GM23338 (cell line): ENCODE results near the gene CACNA1H. TPM values are rescaled to one million over a fixed set of nuclear protein-coding genes. Genes with fewer than 3 reads are reported as not detected.

ENCODE experiments used
- ATAC-seq: fragments of 200-7000 bp; cut with Tn5 transposase; 3 replicates; pipeline ENCODE4 v1.9.1; 2020
- DNase-seq: peaks from one replicate; pipeline ENCODE4 v3.0.0-alpha.2; 2015; ENCODE audit warnings: low spot score
- H2AFZ ChIP-seq: fragments of 200-600 bp; sonication (generic); 2 replicates; pipeline ENCODE4 v1.8.0; 2016; ENCODE audit warnings: antibody characterized with exemption, mild to moderate bottlenecking, moderate library complexity
- H3F3A ChIP-seq: fragments of 200-600 bp; sonication (generic); replicated peaks from 2 replicates; pipeline ENCODE4 v1.8.0; 2017; ENCODE audit warnings: antibody characterized with exemption, mixed run types, low read depth
- H3K27ac ChIP-seq: fragments of 200-600 bp; sonication (generic); 2 replicates; pipeline ENCODE4 v1.6.1; 2016; ENCODE audit warnings: low read depth
- H3K27me3 ChIP-seq: fragments of 200-600 bp; sonication (generic); 2 replicates; pipeline ENCODE4 v1.8.0; 2016; ENCODE audit warnings: mild to moderate bottlenecking, mixed run types, moderate library complexity; ENCODE audit not compliant: insufficient read depth
- H3K36me3 ChIP-seq: fragments of 200-600 bp; sonication (generic); 2 replicates; pipeline ENCODE4 v1.8.0; 2016; ENCODE audit warnings: mild to moderate bottlenecking; ENCODE audit not compliant: insufficient read depth
- H3K4me1 ChIP-seq: fragments of 200-600 bp; sonication (generic); 2 replicates; pipeline ENCODE4 v1.8.0; 2016; ENCODE audit warnings: mild to moderate bottlenecking, moderate library complexity; ENCODE audit not compliant: insufficient read depth
- H3K4me2 ChIP-seq: fragments of 200-600 bp; sonication (generic); 2 replicates; pipeline ENCODE4 v1.7.1; 2017; ENCODE audit warnings: mixed run types
- H3K4me3 ChIP-seq: fragments of 200-600 bp; sonication (generic); 2 replicates; pipeline ENCODE4 v1.6.1; 2016; ENCODE audit warnings: mixed run types
- H3K79me2 ChIP-seq: fragments of 200-600 bp; sonication (generic); replicated peaks from 2 replicates; pipeline ENCODE4 v1.8.0; 2017; ENCODE audit warnings: mild to moderate bottlenecking; ENCODE audit not compliant: insufficient read depth
- H3K9me2 ChIP-seq: fragments of 200-600 bp; sonication (generic); 2 replicates; pipeline ENCODE4 v1.8.0; 2017; ENCODE audit not compliant: insufficient read depth
- H4K20me1 ChIP-seq: fragments of 200-600 bp; sonication (generic); replicated peaks from 2 replicates; pipeline ENCODE4 v1.8.0; 2017; ENCODE audit warnings: mild to moderate bottlenecking; ENCODE audit not compliant: insufficient read depth
- H3K27ac Mint-ChIP-seq: 2 replicates; pipeline ENCODE4 v1.8.0; 2020; ENCODE audit warnings: inconsistent platforms, mild to moderate bottlenecking, moderate library complexity, mixed read lengths
- H3K27me3 Mint-ChIP-seq: 3 replicates; pipeline ENCODE4 v1.8.0; 2022; ENCODE audit warnings: low read depth, mild to moderate bottlenecking, moderate library complexity, mixed read lengths, inconsistent platforms; ENCODE audit not compliant: insufficient read depth, poor library complexity
- H3K36me3 Mint-ChIP-seq: 3 replicates; pipeline ENCODE4 v1.8.0; 2021; ENCODE audit warnings: low read depth, mild to moderate bottlenecking, inconsistent platforms, moderate library complexity, mixed read lengths
- H3K4me1 Mint-ChIP-seq: 3 replicates; pipeline ENCODE4 v1.8.0; 2020; ENCODE audit warnings: mild to moderate bottlenecking, inconsistent platforms, mixed read lengths
- H3K4me3 Mint-ChIP-seq: 3 replicates; pipeline ENCODE4 v1.8.0; 2021; ENCODE audit warnings: moderate library complexity, mild to moderate bottlenecking, inconsistent platforms, mixed read lengths
- H3K9me3 Mint-ChIP-seq: 3 replicates; pipeline ENCODE4 v1.8.0; 2020; ENCODE audit warnings: moderate library complexity, mild to moderate bottlenecking, inconsistent platforms, mixed read lengths
- POLR2AphosphoS5 ChIP-seq: IDR thresholded peaks from 2 replicates; pipeline ENCODE4 v1.6.1; 2016; ENCODE audit warnings: antibody characterized with exemption, low read depth
- STAT1 ChIP-seq: IDR thresholded peaks from one replicate; pipeline ENCODE4 v1.6.1; 2016; ENCODE audit warnings: antibody characterized with exemption; ENCODE audit not compliant: unreplicated experiment
- ZNF331 ChIP-seq: fragments of 250-450 bp; sonication (Bioruptor Pico); IDR thresholded peaks from 2 replicates; pipeline ENCODE4 v1.5.0; 2020; ENCODE audit warnings: low read depth, mild to moderate bottlenecking, moderate library complexity
- polyA plus RNA-seq: library from polyadenylated mRNA; unstranded; fragments of >200 nt; fragmentation: Nextera tagmentation; extraction: Ambion mirVana; gene quantifications from 2 replicates; pipeline ENCODE4 v1.2.1, GENCODE V29; 2016
- total RNA-seq: library from RNA; depleted of rRNA; stranded (reverse); fragments of >200 nt; shearing (Covaris generic); gene quantifications from 2 replicates; pipeline ENCODE4 v1.2.3, GENCODE V29; 2014
- TF ChIP-seq, protein P1 (sequence below): IDR thresholded peaks from one replicate; pipeline ENCODE4 v1.6.1; 2018; ENCODE audit warnings: antibody characterized with exemption; ENCODE audit not compliant: unreplicated experiment
- TF ChIP-seq, protein P2 (sequence below), 2 experiments: fragments of 200-600 bp in 1 of 2; sonication (generic) in 1 of 2; conservative IDR thresholded peaks; 2 replicates each; pipeline versions ENCODE4 v1.5.1 to v1.6.1; 2016 to 2017; ENCODE audit warnings: antibody characterized with exemption in 2 of 2, low read depth in 2 of 2, mild to moderate bottlenecking in 2 of 2, moderate library complexity in 1 of 2
- TF ChIP-seq, protein P3 (sequence below): IDR thresholded peaks from 2 replicates; pipeline ENCODE4 v1.6.1; 2016; ENCODE audit warnings: antibody characterized with exemption

The CACNA1H gene
- total and polyA plus RNA-seq, 2 experiments from 2014 or later, result 3.5 to 43.3 TPM

DNA sequence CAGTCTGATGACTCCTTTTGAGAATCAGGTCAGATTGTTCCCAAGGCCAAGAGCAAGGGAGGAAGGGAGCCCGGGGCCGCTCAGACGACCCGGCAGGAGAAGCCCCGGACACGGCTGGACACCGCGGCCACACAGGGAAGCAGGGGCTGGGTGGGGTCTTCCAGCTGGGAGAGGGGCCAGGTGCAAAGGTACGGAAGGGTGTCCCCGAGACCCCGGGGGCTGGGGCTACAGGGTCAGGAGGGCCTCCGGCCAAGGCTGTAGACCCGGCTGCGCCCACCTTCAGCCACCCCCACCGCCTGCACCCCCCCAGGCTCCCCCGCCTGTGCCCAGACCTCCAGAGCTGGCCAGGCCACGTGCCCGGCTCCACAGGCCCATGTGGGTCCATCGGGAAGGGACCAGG, 35.0 kb upstream of the CACNA1H start:
- no peaks in the 10 kb centered on the region for H3K27me3 ChIP-seq
- TF ChIP-seq, protein P1, sequence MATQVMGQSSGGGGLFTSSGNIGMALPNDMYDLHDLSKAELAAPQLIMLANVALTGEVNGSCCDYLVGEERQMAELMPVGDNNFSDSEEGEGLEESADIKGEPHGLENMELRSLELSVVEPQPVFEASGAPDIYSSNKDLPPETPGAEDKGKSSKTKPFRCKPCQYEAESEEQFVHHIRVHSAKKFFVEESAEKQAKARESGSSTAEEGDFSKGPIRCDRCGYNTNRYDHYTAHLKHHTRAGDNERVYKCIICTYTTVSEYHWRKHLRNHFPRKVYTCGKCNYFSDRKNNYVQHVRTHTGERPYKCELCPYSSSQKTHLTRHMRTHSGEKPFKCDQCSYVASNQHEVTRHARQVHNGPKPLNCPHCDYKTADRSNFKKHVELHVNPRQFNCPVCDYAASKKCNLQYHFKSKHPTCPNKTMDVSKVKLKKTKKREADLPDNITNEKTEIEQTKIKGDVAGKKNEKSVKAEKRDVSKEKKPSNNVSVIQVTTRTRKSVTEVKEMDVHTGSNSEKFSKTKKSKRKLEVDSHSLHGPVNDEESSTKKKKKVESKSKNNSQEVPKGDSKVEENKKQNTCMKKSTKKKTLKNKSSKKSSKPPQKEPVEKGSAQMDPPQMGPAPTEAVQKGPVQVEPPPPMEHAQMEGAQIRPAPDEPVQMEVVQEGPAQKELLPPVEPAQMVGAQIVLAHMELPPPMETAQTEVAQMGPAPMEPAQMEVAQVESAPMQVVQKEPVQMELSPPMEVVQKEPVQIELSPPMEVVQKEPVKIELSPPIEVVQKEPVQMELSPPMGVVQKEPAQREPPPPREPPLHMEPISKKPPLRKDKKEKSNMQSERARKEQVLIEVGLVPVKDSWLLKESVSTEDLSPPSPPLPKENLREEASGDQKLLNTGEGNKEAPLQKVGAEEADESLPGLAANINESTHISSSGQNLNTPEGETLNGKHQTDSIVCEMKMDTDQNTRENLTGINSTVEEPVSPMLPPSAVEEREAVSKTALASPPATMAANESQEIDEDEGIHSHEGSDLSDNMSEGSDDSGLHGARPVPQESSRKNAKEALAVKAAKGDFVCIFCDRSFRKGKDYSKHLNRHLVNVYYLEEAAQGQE, result no peak
- TF ChIP-seq POLR2AphosphoS5, result no peak
- TF ChIP-seq, protein P2, sequence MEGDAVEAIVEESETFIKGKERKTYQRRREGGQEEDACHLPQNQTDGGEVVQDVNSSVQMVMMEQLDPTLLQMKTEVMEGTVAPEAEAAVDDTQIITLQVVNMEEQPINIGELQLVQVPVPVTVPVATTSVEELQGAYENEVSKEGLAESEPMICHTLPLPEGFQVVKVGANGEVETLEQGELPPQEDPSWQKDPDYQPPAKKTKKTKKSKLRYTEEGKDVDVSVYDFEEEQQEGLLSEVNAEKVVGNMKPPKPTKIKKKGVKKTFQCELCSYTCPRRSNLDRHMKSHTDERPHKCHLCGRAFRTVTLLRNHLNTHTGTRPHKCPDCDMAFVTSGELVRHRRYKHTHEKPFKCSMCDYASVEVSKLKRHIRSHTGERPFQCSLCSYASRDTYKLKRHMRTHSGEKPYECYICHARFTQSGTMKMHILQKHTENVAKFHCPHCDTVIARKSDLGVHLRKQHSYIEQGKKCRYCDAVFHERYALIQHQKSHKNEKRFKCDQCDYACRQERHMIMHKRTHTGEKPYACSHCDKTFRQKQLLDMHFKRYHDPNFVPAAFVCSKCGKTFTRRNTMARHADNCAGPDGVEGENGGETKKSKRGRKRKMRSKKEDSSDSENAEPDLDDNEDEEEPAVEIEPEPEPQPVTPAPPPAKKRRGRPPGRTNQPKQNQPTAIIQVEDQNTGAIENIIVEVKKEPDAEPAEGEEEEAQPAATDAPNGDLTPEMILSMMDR (conservative IDR thresholded peaks at IDR 0.05; ENCODE audit: low read depth in 2 of 2), result no peak
- no peak for TF ChIP-seq STAT1
- no peak overlapping the region for H2AFZ ChIP-seq
- no peaks in the 10 kb centered on the region for H3K4me1 Mint-ChIP-seq
- H3K36me3 ChIP-seq, result no peaks in the 10 kb centered on the region
- no peak overlapping the region for H3K27ac Mint-ChIP-seq
- H3K9me3 Mint-ChIP-seq, result no peaks in the 10 kb centered on the region
- H3K27me3 Mint-ChIP-seq, result no peaks in the 10 kb centered on the region
- no peaks in the 10 kb centered on the region for H3F3A ChIP-seq
- no peak overlapping the region for H3K27ac ChIP-seq
- no peak overlapping the region for H3K4me3 ChIP-seq
- H3K4me3 Mint-ChIP-seq, result no peak overlapping the region
- no peak for ATAC-seq
- H3K4me2 ChIP-seq, result no peak overlapping the region
- H3K36me3 Mint-ChIP-seq, result no peaks in the 10 kb centered on the region
- no peaks in the 10 kb centered on the region for H4K20me1 ChIP-seq
- no peaks in the 10 kb centered on the region for H3K9me2 ChIP-seq
- no peaks in the 10 kb centered on the region for H3K4me1 ChIP-seq
- no peak for DNase-seq
- no peaks in the 10 kb centered on the region for H3K79me2 ChIP-seq

DNA sequence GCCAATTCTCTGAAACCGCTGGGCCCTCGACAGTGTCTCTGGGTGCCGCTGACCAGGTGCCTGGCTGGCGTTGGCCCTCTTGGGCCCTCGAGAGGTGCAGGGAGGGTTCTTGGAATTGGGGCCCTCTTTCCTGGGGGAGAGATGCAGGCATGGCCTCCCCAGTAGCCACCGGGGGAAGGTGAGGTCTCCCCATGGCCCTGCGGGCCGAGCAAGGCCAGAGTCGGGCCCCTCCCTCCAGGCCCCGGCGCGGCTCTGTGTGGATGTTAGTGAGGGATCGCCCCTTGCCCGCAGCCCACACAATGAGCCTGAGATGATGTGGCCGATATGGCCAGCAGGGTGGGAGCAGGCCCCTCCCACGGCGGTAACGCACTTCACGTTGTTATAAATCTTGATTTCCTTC, 33.8 kb upstream of the CACNA1H start:
- H3F3A ChIP-seq, result no peaks in the 10 kb centered on the region
- DNase-seq (no peak), ATAC-seq (no peak)
- H3K36me3 ChIP-seq, result no peaks in the 10 kb centered on the region
- Mint-ChIP-seq H3K27ac (no peak overlapping the region), H3K36me3 (no peaks in the 10 kb centered on the region), H3K4me3 (no peak overlapping the region), H3K27me3 (no peaks in the 10 kb centered on the region), H3K9me3 (no peaks in the 10 kb centered on the region), H3K4me1 (no peaks in the 10 kb centered on the region)
- no peak overlapping the region for H2AFZ ChIP-seq
- no peak overlapping the region for H3K27ac ChIP-seq
- no peaks in the 10 kb centered on the region for H3K9me2 ChIP-seq
- H3K4me2 ChIP-seq, result no peak overlapping the region
- H3K27me3 ChIP-seq, result no peaks in the 10 kb centered on the region
- no peak overlapping the region for H3K4me3 ChIP-seq
- no peaks in the 10 kb centered on the region for H4K20me1 ChIP-seq
- H3K79me2 ChIP-seq, result no peaks in the 10 kb centered on the region
- no peaks in the 10 kb centered on the region for H3K4me1 ChIP-seq
- no peak for TF ChIP-seq ZNF331 (CRISPR knock-in tag)
- TF ChIP-seq, protein P2 (conservative IDR thresholded peaks at IDR 0.05; ENCODE audit: low read depth in 2 of 2), result no peak
- TF ChIP-seq, protein P3, sequence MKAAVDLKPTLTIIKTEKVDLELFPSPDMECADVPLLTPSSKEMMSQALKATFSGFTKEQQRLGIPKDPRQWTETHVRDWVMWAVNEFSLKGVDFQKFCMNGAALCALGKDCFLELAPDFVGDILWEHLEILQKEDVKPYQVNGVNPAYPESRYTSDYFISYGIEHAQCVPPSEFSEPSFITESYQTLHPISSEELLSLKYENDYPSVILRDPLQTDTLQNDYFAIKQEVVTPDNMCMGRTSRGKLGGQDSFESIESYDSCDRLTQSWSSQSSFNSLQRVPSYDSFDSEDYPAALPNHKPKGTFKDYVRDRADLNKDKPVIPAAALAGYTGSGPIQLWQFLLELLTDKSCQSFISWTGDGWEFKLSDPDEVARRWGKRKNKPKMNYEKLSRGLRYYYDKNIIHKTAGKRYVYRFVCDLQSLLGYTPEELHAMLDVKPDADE, result no peak
